ENCODE data around the gene PDXK.

GRCh38 chr21:43735236-43736091, 16.5 kb downstream of the PDXK start:
- TF ChIP-seq CTCF (IDR thresholded peaks at IDR 0.05): no peak
- TF ChIP-seq POLR2A (IDR thresholded peaks at IDR 0.05): no peak
